Upper lobe of right lung (tissue), 1 donor: ENCODE data around the gene CDRT4. TPM values are rescaled to one million over a fixed set of nuclear protein-coding genes. Genes with fewer than 3 reads are reported as not detected.

ENCODE experiments used
- ATAC-seq: fragments of 200-7000 bp; cut with Tn5 transposase; one replicate; pipeline ENCODE4 v1.9.1; 2020; ENCODE audit warnings: mild to moderate bottlenecking, moderate library complexity
- DNase-seq: peaks from one replicate; pipeline ENCODE4 v3.0.0-alpha.2; 2020
- H3K27ac ChIP-seq: fragments of 200-600 bp; one replicate; pipeline ENCODE4 v1.8.0; 2022
- H3K27me3 ChIP-seq: fragments of 200-600 bp; one replicate; pipeline ENCODE4 v1.8.0; 2022; ENCODE audit warnings: mild to moderate bottlenecking
- H3K36me3 ChIP-seq: fragments of 200-600 bp; one replicate; pipeline ENCODE4 v1.8.0; 2022
- H3K4me1 ChIP-seq: fragments of 200-600 bp; one replicate; pipeline ENCODE4 v1.8.0; 2022
- H3K4me3 ChIP-seq: fragments of 200-600 bp; one replicate; pipeline ENCODE4 v1.8.0; 2022; ENCODE audit warnings: mild to moderate bottlenecking
- H3K9me3 ChIP-seq: fragments of 200-600 bp; one replicate; pipeline ENCODE4 v1.8.0; 2022
- intact Hi-C: fragments of 100-400 bp; cut with DNase I; formaldehyde crosslinking; loops from one replicate; pipeline ENCODE4 v1.11.0; 2022
- total RNA-seq: library from RNA; stranded (reverse); fragmentation: NEBNext Ultra II Directional; extraction: Animal tissue kit (Norgen Biotek cat#: 25700); gene quantifications from one replicate; pipeline ENCODE4 v1.2.1, GENCODE V29; 2021
- TF ChIP-seq, protein P1 (sequence below): fragments of 200-600 bp; IDR thresholded peaks from one replicate; pipeline ENCODE4 v1.8.0; 2022; ENCODE audit warnings: antibody characterized with exemption
- donor health status: DM: no; HTN: yes; CAD: no; lungs with severe emphysema.

Gene CDRT4
- total RNA-seq, 1 donor from 2014 or later = 9.0 TPM

- H3K4me1 ChIP-seq = peaks cover 15% of the 10 kb centered on the region
- peak overlapping the region; percentile 40 for H3K27ac ChIP-seq
- intact Hi-C loops = no loop called here
- DNase-seq (no peak), ATAC-seq (no peak)
- TF ChIP-seq, protein P1, sequence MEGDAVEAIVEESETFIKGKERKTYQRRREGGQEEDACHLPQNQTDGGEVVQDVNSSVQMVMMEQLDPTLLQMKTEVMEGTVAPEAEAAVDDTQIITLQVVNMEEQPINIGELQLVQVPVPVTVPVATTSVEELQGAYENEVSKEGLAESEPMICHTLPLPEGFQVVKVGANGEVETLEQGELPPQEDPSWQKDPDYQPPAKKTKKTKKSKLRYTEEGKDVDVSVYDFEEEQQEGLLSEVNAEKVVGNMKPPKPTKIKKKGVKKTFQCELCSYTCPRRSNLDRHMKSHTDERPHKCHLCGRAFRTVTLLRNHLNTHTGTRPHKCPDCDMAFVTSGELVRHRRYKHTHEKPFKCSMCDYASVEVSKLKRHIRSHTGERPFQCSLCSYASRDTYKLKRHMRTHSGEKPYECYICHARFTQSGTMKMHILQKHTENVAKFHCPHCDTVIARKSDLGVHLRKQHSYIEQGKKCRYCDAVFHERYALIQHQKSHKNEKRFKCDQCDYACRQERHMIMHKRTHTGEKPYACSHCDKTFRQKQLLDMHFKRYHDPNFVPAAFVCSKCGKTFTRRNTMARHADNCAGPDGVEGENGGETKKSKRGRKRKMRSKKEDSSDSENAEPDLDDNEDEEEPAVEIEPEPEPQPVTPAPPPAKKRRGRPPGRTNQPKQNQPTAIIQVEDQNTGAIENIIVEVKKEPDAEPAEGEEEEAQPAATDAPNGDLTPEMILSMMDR = no peak
- H3K27me3 ChIP-seq = no peaks in the 10 kb centered on the region
- no peaks in the 10 kb centered on the region for H3K9me3 ChIP-seq
- H3K4me3 ChIP-seq = no peak overlapping the region
- peaks cover 4% of the 10 kb centered on the region for H3K36me3 ChIP-seq
Measured at GRCh38 chr17:15512071-15512709, 44.8 kb upstream of the CDRT4 start.

GRCh38 chr17:15511142-15511541 lies 43.7 kb upstream of the CDRT4 start:
- Histone ChIP-seq H3K27ac (no peak overlapping the region), H3K9me3 (no peaks in the 10 kb centered on the region), H3K4me1 (peaks cover 15% of the 10 kb centered on the region), H3K4me3 (no peak overlapping the region), H3K27me3 (no peaks in the 10 kb centered on the region), H3K36me3 (peaks cover 4% of the 10 kb centered on the region)
- TF ChIP-seq, protein P1 = no peak
- DNase-seq (no peak), ATAC-seq (no peak)
- intact Hi-C loops = no loop called here

DNA sequence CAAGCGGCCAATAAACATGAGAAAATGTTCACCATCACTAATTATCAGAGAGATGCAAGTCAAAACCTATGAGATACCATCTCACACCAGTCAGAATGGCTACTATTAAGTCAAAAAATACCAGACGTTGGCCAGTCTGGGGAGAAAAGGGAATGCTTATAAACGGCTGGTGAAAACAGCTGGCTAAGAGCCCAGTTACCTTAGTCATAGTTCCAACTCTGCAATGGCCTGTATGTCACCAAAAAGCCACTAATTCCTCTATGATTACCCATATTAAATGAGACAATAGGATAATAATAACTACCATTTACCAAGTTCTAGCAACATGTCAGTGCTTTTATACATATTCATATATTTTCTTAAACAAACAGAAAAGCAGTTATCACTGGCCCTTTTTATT lies 42.9 kb upstream of the CDRT4 start:
- ATAC-seq (no peak), DNase-seq (no peak)
- Histone ChIP-seq H3K9me3 (no peaks in the 10 kb centered on the region), H3K4me3 (no peak overlapping the region), H3K4me1 (peaks cover 15% of the 10 kb centered on the region), H3K36me3 (no peaks in the 10 kb centered on the region), H3K27ac (no peak overlapping the region), H3K27me3 (no peaks in the 10 kb centered on the region)
- TF ChIP-seq, protein P1 = no peak
- intact Hi-C loops = no loop called here

DNA sequence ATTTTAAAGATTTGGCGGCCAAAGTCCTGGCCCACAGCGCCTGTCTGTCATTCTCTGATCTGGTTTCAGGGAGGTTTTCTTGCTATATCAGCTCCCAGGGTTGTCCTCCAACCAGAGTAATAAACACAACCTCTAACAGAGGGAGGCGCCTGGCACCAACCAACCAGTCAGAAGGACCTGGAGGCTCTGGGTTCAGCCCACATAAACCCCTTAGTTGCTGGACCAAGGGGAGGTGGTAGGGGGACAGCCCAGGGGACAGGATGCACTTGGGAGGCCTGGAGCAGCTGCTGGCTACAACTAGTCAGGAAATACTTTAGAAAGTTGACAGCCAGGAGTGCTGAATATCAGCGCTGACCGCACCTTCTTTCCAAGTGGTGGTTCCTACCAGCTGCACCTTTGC lies 41.7 kb upstream of the CDRT4 start:
- no peaks in the 10 kb centered on the region for H3K36me3 ChIP-seq
- no peaks in the 10 kb centered on the region for H3K9me3 ChIP-seq
- intact Hi-C loops = no loop called here
- TF ChIP-seq, protein P1 = no peak
- H3K27ac ChIP-seq = no peak overlapping the region
- no peaks in the 10 kb centered on the region for H3K27me3 ChIP-seq
- peak; percentile 30 for ATAC-seq
- DNase-seq = no peak
- peaks cover 6% of the 10 kb centered on the region for H3K4me1 ChIP-seq
- H3K4me3 ChIP-seq = no peak overlapping the region

DNA sequence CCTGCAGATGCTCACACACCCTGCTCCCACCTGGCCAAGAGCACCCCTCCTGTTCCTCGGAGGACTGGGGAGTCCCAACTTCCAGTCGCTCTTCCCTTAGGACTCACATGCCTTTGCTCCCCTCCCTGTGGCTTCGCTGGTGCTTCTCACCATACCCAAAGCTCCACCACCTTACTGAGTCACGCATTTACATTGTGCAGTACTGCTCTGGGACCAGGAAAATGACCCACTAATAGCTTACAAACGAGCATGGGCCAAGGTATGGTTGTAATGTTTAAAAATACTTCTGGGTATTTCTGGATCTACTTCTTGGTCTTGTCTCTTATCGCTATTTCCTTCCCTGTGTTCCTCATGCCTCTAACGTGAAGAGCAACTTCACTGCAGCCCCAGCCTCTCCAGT lies 41.0 kb upstream of the CDRT4 start:
- DNase-seq (no peak), ATAC-seq (peak; percentile 14)
- Histone ChIP-seq H3K4me3 (no peak overlapping the region), H3K36me3 (no peaks in the 10 kb centered on the region), H3K27ac (no peak overlapping the region), H3K27me3 (no peaks in the 10 kb centered on the region), H3K9me3 (no peaks in the 10 kb centered on the region), H3K4me1 (no peaks in the 10 kb centered on the region)
- TF ChIP-seq, protein P1 = no peak
- intact Hi-C loops = no loop called here

DNA sequence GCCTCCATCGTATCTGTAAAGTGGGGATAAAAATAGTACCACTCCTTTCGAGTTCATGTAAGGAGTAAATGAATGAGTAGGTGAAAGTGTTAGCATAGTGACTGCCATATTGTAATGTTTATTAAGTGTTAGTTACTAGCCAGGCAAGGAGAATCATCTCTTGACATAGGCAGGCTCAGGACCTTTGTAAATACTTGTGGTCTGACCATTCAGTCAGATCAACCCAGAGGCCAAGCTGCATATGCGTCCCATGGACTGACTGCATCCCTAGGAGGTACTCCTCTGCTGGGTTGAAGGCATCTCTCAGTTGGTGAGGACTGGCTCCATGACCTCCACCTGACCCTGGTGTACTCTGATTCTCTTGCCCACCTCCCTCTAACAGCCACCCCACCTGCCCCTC lies 40.5 kb upstream of the CDRT4 start:
- Histone ChIP-seq H3K27me3 (no peaks in the 10 kb centered on the region), H3K36me3 (no peaks in the 10 kb centered on the region), H3K27ac (no peak overlapping the region), H3K4me1 (peaks cover 4% of the 10 kb centered on the region), H3K9me3 (no peaks in the 10 kb centered on the region), H3K4me3 (no peak overlapping the region)
- intact Hi-C loops = no loop called here
- peak; percentile 24 for ATAC-seq
- no peak for DNase-seq
- TF ChIP-seq, protein P1 = no peak
